ENCODE results near the gene PIAS2. TPM values are rescaled to one million over a fixed set of nuclear protein-coding genes. Genes with fewer than 3 reads are reported as not detected.

PIAS2 gene
- polyA plus RNA-seq, 1 donor (not counting 4 experiments of a cell fraction or from before 2014, with no cell fraction given) = 11.4 TPM

GRCh38 chr18:46877329-46877987 is 39.8 kb downstream of the PIAS2 start:
- no peak overlapping the region for H3K27ac ChIP-seq (ENCODE audit: control insufficient read depth, insufficient read depth, low read length)
- no peak overlapping the region for H3K4me2 ChIP-seq (ENCODE audit: control insufficient read depth, extremely low read depth, insufficient read depth, low read depth, low read length)
- FAIRE-seq = no peak
- dilution Hi-C loops (cut with MboI; ENCODE audit: extremely low pct_ligation_motif_present, low sequenced_read_pairs) = no loop called here
- H3K9ac ChIP-seq (ENCODE audit: control insufficient read depth, extremely low read depth, insufficient read depth, low read length) = no peak overlapping the region
- H3K4me1 ChIP-seq (ENCODE audit: control insufficient read depth, extremely low read depth, insufficient read depth, low read length) = no peaks in the 10 kb centered on the region
- H3K9me1 ChIP-seq (ENCODE audit: control insufficient read depth, extremely low read depth, insufficient read depth, low read length) = no peaks in the 10 kb centered on the region
- no peaks in the 10 kb centered on the region for H4K20me1 ChIP-seq (ENCODE audit: control insufficient read depth, extremely low read depth, insufficient read depth, low read length)
- no peak overlapping the region for H3K4me3 ChIP-seq (ENCODE audit: control insufficient read depth in 2 of 3, extremely low read depth in 1 of 3, insufficient read depth in 2 of 3, low read depth in 1 of 3, low read length in 3 of 3)
- no peak overlapping the region for H2AFZ ChIP-seq (ENCODE audit: control insufficient read depth, low read length)
- H3K9me3 ChIP-seq (ENCODE audit: control insufficient read depth, low read depth, low read length) = peaks cover 4% of the 10 kb centered on the region
- no peak for TF ChIP-seq CTCF (optimal IDR thresholded peaks at IDR 0.05 in 1 of 3, IDR thresholded peaks at IDR 0.05 in 1 of 3, conservative IDR thresholded peaks at IDR 0.05 in 1 of 3; ENCODE audit: extremely low read depth in 1 of 3, insufficient read depth in 2 of 3, low read length in 3 of 3)
- TF ChIP-seq EZH2 (IDR thresholded peaks at IDR 0.05; ENCODE audit: low read length) = no peak
- peaks cover 0 to 2% of the 10 kb centered on the region in 2 experiments for H3K36me3 ChIP-seq (ENCODE audit: control insufficient read depth in 2 of 2, extremely low read depth in 1 of 2, insufficient read depth in 2 of 2, low read length in 2 of 2)
- H3K79me2 ChIP-seq (ENCODE audit: control insufficient read depth, insufficient read depth, low read length) = peaks cover 10% of the 10 kb centered on the region
- DNase-seq (ENCODE audit: low read depth, low spot score) = no peak
- no peaks in the 10 kb centered on the region for H3K27me3 ChIP-seq (ENCODE audit: control insufficient read depth, extremely low read depth, insufficient read depth, low read length)

- Histone ChIP-seq H3K9ac (ENCODE audit: control insufficient read depth, extremely low read depth, insufficient read depth, low read length) (no peak overlapping the region), H3K9me1 (ENCODE audit: control insufficient read depth, extremely low read depth, insufficient read depth, low read length) (no peaks in the 10 kb centered on the region), H3K4me2 (ENCODE audit: control insufficient read depth, extremely low read depth, insufficient read depth, low read depth, low read length) (no peak overlapping the region), H3K79me2 (ENCODE audit: control insufficient read depth, insufficient read depth, low read length) (no peaks in the 10 kb centered on the region), H4K20me1 (ENCODE audit: control insufficient read depth, extremely low read depth, insufficient read depth, low read length) (no peaks in the 10 kb centered on the region), H3K9me3 (ENCODE audit: control insufficient read depth, low read depth, low read length) (peaks cover 9% of the 10 kb centered on the region), H2AFZ (ENCODE audit: control insufficient read depth, low read length) (no peak overlapping the region), H3K27ac (ENCODE audit: control insufficient read depth, insufficient read depth, low read length) (no peak overlapping the region), H3K4me1 (ENCODE audit: control insufficient read depth, extremely low read depth, insufficient read depth, low read length) (no peaks in the 10 kb centered on the region), H3K4me3 (ENCODE audit: control insufficient read depth in 2 of 3, extremely low read depth in 1 of 3, insufficient read depth in 2 of 3, low read depth in 1 of 3, low read length in 3 of 3) (no peak overlapping the region), H3K27me3 (ENCODE audit: control insufficient read depth, extremely low read depth, insufficient read depth, low read length) (no peaks in the 10 kb centered on the region), H3K36me3 (ENCODE audit: control insufficient read depth in 2 of 2, extremely low read depth in 1 of 2, insufficient read depth in 2 of 2, low read length in 2 of 2) (no peaks in the 10 kb centered on the region)
- DNase-seq (ENCODE audit: low read depth, low spot score) = no peak
- dilution Hi-C loops (cut with MboI; ENCODE audit: extremely low pct_ligation_motif_present, low sequenced_read_pairs) = no loop called here
- TF ChIP-seq CTCF (optimal IDR thresholded peaks at IDR 0.05 in 1 of 3, IDR thresholded peaks at IDR 0.05 in 1 of 3, conservative IDR thresholded peaks at IDR 0.05 in 1 of 3; ENCODE audit: extremely low read depth in 1 of 3, insufficient read depth in 2 of 3, low read length in 3 of 3) = no peak
- TF ChIP-seq EZH2 (IDR thresholded peaks at IDR 0.05; ENCODE audit: low read length) = no peak
- FAIRE-seq = no peak
Measured at GRCh38 chr18:46868169-46868921, 49.0 kb downstream of the PIAS2 start.

Measured in keratinocyte (primary cell).